Natural killer cell (primary cell): Measurements from ENCODE around the gene PVRIG. TPM values are rescaled to one million over a fixed set of nuclear protein-coding genes. Genes with fewer than 3 reads are reported as not detected.
"Not testable (repeated sequence)": the region's sequence is repeated elsewhere in the genome, so short reads cannot be mapped to it uniquely, and the experiment has no call there.

ENCODE experiments used
- ATAC-seq, 3 donors: fragments of 150-1000 bp in 2 of 3; fragments of 200-7000 bp in 1 of 3; cut with Tn5 transposase; 1 replicate in 1 of 3; 2 replicates in 2 of 3; pipeline ENCODE4 v1.10.0; 2021; ENCODE audit warnings: mild to moderate bottlenecking in 2 of 3, moderate library complexity in 2 of 3
- DNase-seq, 2 donors: peaks; one replicate each; pipeline versions ENCODE4 v3.0.0 to v3.0.0-alpha.2; 2013 to 2021; ENCODE audit warnings: mixed read lengths in 1 of 2
- H3K27ac ChIP-seq: one replicate; pipeline ENCODE4 v1.5.1; 2013; ENCODE audit warnings: mild to moderate bottlenecking, low read length
- H3K27me3 ChIP-seq: one replicate; pipeline ENCODE4 v1.6.1; 2013; ENCODE audit warnings: low read length; ENCODE audit not compliant: control insufficient read depth, insufficient read depth
- H3K36me3 ChIP-seq: one replicate; pipeline ENCODE4 v1.6.1; 2013; ENCODE audit warnings: low read length; ENCODE audit not compliant: control insufficient read depth, insufficient read depth
- H3K4me1 ChIP-seq: one replicate; pipeline ENCODE4 v1.6.1; 2013; ENCODE audit warnings: low read length; ENCODE audit not compliant: control insufficient read depth, insufficient read depth
- H3K4me3 ChIP-seq: one replicate; pipeline ENCODE4 v1.5.1; 2013; ENCODE audit warnings: low read length
- H3K9me3 ChIP-seq: one replicate; pipeline ENCODE4 v1.6.1; 2013; ENCODE audit warnings: low read length; ENCODE audit not compliant: control insufficient read depth, insufficient read depth
- H3K27ac Mint-ChIP-seq, 2 donors: one replicate each; pipeline ENCODE4 v1.8.0; 2022; ENCODE audit warnings: mild to moderate bottlenecking in 2 of 2, mixed read lengths in 2 of 2, moderate library complexity in 1 of 2
- H3K27me3 Mint-ChIP-seq, 2 donors: one replicate each; pipeline ENCODE4 v1.8.0; 2022; ENCODE audit warnings: low read depth in 2 of 2, mixed read lengths in 2 of 2
- H3K36me3 Mint-ChIP-seq: one replicate; pipeline ENCODE4 v1.8.0; 2022; ENCODE audit warnings: mixed read lengths
- H3K4me1 Mint-ChIP-seq, 2 donors: one replicate each; pipeline ENCODE4 v1.8.0; 2022; ENCODE audit warnings: mixed read lengths in 2 of 2
- H3K4me3 Mint-ChIP-seq: one replicate; pipeline ENCODE4 v1.8.0; 2022; ENCODE audit warnings: mild to moderate bottlenecking, moderate library complexity, mixed read lengths
- H3K9me3 Mint-ChIP-seq, 2 donors: one replicate each; pipeline ENCODE4 v1.8.0; 2022; ENCODE audit warnings: mixed read lengths in 2 of 2
- CTCF ChIP-seq: fragments of 200-600 bp; IDR thresholded peaks from one replicate; pipeline ENCODE4 v1.8.0; 2022; ENCODE audit warnings: antibody characterized with exemption
- WGBS: methylation state at CpG from one replicate; pipeline ENCODE4 v1.1.7; 2013; ENCODE audit warnings: missing lambda C conversion rate; ENCODE audit not compliant: insufficient coverage; 5-methylcytosine and 5-hydroxymethylcytosine counted together
- intact Hi-C: fragments of 100-400 bp; cut with micrococcal nuclease; formaldehyde crosslinking; loops from one replicate; pipeline ENCODE4 v1.14.2; 2022
- total RNA-seq, 4 donors: library from RNA; stranded (reverse); fragments of 120-200 nt in 1 of 4; gene quantifications; one replicate each; pipeline versions ENCODE4 v1.2.3 to v1.2.4, GENCODE V29; 2013 to 2022

PVRIG gene
- total RNA-seq, 3 donors from 2014 or later (not counting 1 experiment from before 2014, with no cell fraction given) = 45.6 to 84.1 (median 52.9) TPM

- intact Hi-C loops = no loop called here
- ATAC-seq (no peak), DNase-seq (no peak)
- 62% methylated on average over 11 of the region's 11 CpGs for WGBS
- H3K36me3 Mint-ChIP-seq = no peaks in the 10 kb centered on the region
- Histone ChIP-seq H3K9me3 (no peaks in the 10 kb centered on the region), H3K27me3 (no peaks in the 10 kb centered on the region), H3K4me3 (no peak overlapping the region), H3K27ac (no peak overlapping the region), H3K4me1 (no peaks in the 10 kb centered on the region), H3K36me3 (no peaks in the 10 kb centered on the region)
- no peaks in the 10 kb centered on the region for H3K9me3 Mint-ChIP-seq
- no peaks in the 10 kb centered on the region for H3K27me3 Mint-ChIP-seq
- H3K4me1 Mint-ChIP-seq = peaks cover 18 to 23% of the 10 kb centered on the region in 2 donors
- no peak overlapping the region for H3K27ac Mint-ChIP-seq
- H3K4me3 Mint-ChIP-seq = no peak overlapping the region
- TF ChIP-seq CTCF = no peak
These were observed 27.5 kb downstream of the PVRIG start for GRCh38 chr7:100247152-100247757.

- Mint-ChIP-seq H3K27ac (no peak overlapping the region), H3K27me3 (no peaks in the 10 kb centered on the region), H3K4me1 (peaks cover 8 to 20% of the 10 kb centered on the region in 2 donors), H3K9me3 (no peaks in the 10 kb centered on the region), H3K36me3 (no peaks in the 10 kb centered on the region), H3K4me3 (no peak overlapping the region)
- H3K27me3 ChIP-seq = no peaks in the 10 kb centered on the region
- no peak for TF ChIP-seq CTCF
- WGBS = 94% methylated on average over 10 of the region's 10 CpGs
- ATAC-seq = no peak
- intact Hi-C loops = no loop called here
- H3K4me3 ChIP-seq = no peak overlapping the region
- no peak for DNase-seq
- no peaks in the 10 kb centered on the region for H3K36me3 ChIP-seq
- no peaks in the 10 kb centered on the region for H3K4me1 ChIP-seq
- H3K9me3 ChIP-seq = no peaks in the 10 kb centered on the region
- H3K27ac ChIP-seq = no peak overlapping the region
These were observed 28.7 kb downstream of the PVRIG start for GRCh38 chr7:100248483-100248882.

GRCh38 chr7:100257017-100257416 lies 37.3 kb downstream of the PVRIG start:
- no peak overlapping the region for H3K27ac Mint-ChIP-seq
- no peaks in the 10 kb centered on the region for H3K36me3 Mint-ChIP-seq

GRCh38 chr7:100259984-100260383 lies 40.2 kb downstream of the PVRIG start:
- H3K27ac Mint-ChIP-seq, H3K4me1 ChIP-seq, H3K4me1 Mint-ChIP-seq, H3K27me3 Mint-ChIP-seq, H3K27ac ChIP-seq, ATAC-seq, H3K4me3 Mint-ChIP-seq, DNase-seq, H3K36me3 Mint-ChIP-seq, H3K4me3 ChIP-seq, H3K36me3 ChIP-seq, H3K9me3 Mint-ChIP-seq, intact Hi-C loops, H3K9me3 ChIP-seq, H3K27me3 ChIP-seq: not testable (repeated sequence)
- 97% methylated on average over 6 of the region's 8 CpGs for WGBS

More at GRCh38 chr7:100257017-100257416, 37.3 kb downstream of the PVRIG start:
- Histone ChIP-seq H3K27ac (no peak overlapping the region), H3K27me3 (no peaks in the 10 kb centered on the region), H3K4me3 (no peak overlapping the region), H3K9me3 (no peaks in the 10 kb centered on the region), H3K4me1 (no peaks in the 10 kb centered on the region), H3K36me3 (no peaks in the 10 kb centered on the region)
- intact Hi-C loops = no loop called here
- TF ChIP-seq CTCF = no peak
- H3K4me1 Mint-ChIP-seq = peaks cover 0 to 2% of the 10 kb centered on the region in 2 donors
- no peak overlapping the region for H3K4me3 Mint-ChIP-seq
- WGBS = 96% methylated on average over 7 of the region's 7 CpGs
- no peaks in the 10 kb centered on the region for H3K9me3 Mint-ChIP-seq
- no peaks in the 10 kb centered on the region for H3K27me3 Mint-ChIP-seq
- ATAC-seq (no peak), DNase-seq (no peak)

GRCh38 chr7:100262896-100263295 lies 43.1 kb downstream of the PVRIG start:
- H3K27me3 ChIP-seq, H3K36me3 ChIP-seq, H3K27ac ChIP-seq, H3K4me3 Mint-ChIP-seq, H3K36me3 Mint-ChIP-seq, H3K9me3 ChIP-seq, H3K27ac Mint-ChIP-seq, DNase-seq, H3K27me3 Mint-ChIP-seq, H3K4me3 ChIP-seq, intact Hi-C loops, ATAC-seq, H3K9me3 Mint-ChIP-seq, H3K4me1 ChIP-seq: not testable (repeated sequence)
- WGBS = 88% methylated on average over 2 of the region's 4 CpGs
- H3K4me1 Mint-ChIP-seq = peaks cover 0 to 15% of the 10 kb centered on the region in 2 donors

GRCh38 chr7:100264223-100264622 lies 44.5 kb downstream of the PVRIG start:
- H3K4me3 Mint-ChIP-seq, H3K9me3 Mint-ChIP-seq, ATAC-seq, intact Hi-C loops, H3K9me3 ChIP-seq, H3K36me3 Mint-ChIP-seq, H3K27ac ChIP-seq, H3K27me3 ChIP-seq, DNase-seq, H3K27me3 Mint-ChIP-seq, H3K36me3 ChIP-seq, H3K4me3 ChIP-seq, H3K4me1 ChIP-seq, H3K27ac Mint-ChIP-seq: not testable (repeated sequence)
- 91% methylated on average over 4 of the region's 4 CpGs for WGBS
- peaks cover 0 to 20% of the 10 kb centered on the region in 2 donors for H3K4me1 Mint-ChIP-seq
